ENCODE data around the gene GAA.

DNA sequence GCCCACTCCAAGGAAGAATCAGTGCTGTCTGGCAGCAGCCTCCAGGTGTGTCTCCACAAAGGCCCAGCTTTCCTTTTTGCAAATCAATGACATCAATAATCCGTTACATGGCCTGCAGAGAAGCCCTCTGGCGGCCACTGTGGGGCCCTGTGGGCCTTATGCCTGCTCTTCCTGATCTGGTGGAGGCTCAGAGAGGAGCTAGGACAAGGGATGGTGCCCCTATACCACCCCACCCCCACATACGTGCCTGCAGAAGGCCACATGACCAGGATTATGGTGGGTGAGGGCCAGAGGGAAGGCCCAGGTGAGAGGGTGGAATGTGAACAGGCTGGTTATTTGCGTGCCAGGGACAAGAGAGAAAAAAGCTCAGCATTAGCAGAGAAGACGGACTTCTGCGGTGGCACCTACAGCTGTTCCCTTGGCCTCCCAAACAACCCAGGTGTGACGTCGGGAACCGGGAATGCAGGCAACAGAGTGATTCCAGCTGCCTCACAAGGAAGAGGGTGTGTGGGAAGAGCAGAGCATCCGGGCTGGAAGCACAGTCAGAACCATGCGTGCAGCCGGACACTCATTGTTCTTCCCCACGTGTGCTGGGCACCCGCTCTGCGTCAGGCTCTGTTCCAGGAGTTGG lies 23.1 kb downstream of the GAA start:
- TF ChIP-seq CTCF (IDR thresholded peaks at IDR 0.05; ENCODE audit: insufficient read depth, low read depth, low read length) (peak; percentile 37), EZH2 (IDR thresholded peaks at IDR 0.05; ENCODE audit: insufficient read depth, low read length) (no peak)
